ENCODE results near the gene ASPHD2.

- TF ChIP-seq CTCF (IDR thresholded peaks at IDR 0.05; ENCODE audit: low read depth, low read length) (no peak), EZH2phosphoT487 (IDR thresholded peaks at IDR 0.05; ENCODE audit: low read depth) (no peak)
Observed at GRCh38 chr22:26463688-26464087, 34.6 kb downstream of the ASPHD2 start.

Data from OCI-LY3 (cell line).